ENCODE results near the gene PCID2. TPM values are rescaled to one million over a fixed set of nuclear protein-coding genes. Genes with fewer than 3 reads are reported as not detected.

The PCID2 gene
- polyA plus RNA-seq, 3 donors = 57.0 to 63.3 (median 60.5) TPM

GRCh38 chr13:113220141-113220598, 11.7 kb upstream of the PCID2 start:
- no peak for DNase-seq (ENCODE audit: low read depth in 3 of 3, low spot score in 2 of 3)

GRCh38 chr13:113219256-113219940, 10.9 kb upstream of the PCID2 start:
- DNase-seq (ENCODE audit: low read depth in 3 of 3, low spot score in 2 of 3) = no peak

- DNase-seq (ENCODE audit: low read depth in 3 of 3, low spot score in 2 of 3) = no peak
Observed at GRCh38 chr13:113218586-113218985, 10.1 kb upstream of the PCID2 start.

DNA sequence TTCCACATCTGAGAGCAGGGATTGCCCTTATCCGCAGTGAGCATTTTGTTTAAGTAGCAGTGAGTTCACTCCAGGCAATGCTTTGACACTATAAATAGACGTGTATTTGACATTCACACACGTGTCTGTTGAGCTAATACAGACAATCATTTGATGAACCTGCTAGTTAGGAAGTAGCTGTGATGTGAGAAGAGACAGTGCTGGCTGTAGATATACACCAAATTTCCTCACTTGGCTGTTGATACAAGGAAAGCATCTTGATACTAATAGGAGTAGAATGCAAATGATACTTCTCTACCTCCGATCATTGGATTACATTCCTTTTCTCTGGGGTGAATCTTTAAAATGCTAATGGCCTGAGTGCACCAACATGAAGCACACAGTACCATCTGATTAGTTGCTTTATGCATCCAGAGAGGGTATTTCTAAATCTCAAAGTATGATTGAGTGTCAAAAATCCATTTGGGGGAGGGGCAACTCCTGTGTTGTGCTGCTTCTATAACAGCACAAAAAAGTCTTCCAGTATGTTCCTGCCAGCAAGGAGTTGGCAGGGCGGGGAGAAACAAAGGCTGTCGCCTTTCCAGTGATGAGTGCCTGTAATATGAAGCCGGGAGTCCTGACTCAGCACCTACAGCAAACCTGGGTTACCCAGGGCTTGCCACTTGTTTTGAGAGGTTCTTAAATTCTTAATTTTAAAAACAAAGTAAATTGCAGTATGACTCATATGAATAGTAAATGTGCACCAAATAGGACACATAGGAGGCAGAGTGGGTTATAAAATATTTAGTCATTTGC, 8.0 kb upstream of the PCID2 start:
- peak in 1 of 3 donors; percentile 13 for DNase-seq (ENCODE audit: low read depth in 3 of 3, low spot score in 2 of 3)

DNA sequence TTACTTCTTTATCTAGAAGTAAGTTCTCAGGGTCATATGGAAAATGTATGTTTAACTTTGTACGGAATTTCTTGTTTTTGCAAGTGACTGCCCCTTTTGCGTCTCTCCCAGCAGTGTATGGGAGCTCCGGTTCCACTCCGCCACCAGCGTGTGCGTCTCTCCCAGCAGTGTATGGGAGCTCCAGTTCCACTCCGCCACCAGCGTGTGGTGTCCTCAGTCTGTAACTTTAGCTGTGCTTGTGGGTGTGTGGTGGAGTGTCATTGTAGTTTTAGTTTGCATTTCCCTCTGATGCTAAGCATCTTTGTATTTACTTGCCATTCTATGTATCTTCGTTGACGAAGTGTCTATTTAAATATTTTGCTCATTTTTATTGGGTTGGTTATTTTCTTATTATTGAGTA, 3.3 kb upstream of the PCID2 start:
- DNase-seq (ENCODE audit: low read depth in 3 of 3, low spot score in 2 of 3) = no peak

GRCh38 chr13:113210833-113211232, 2.4 kb upstream of the PCID2 start:
- DNase-seq (ENCODE audit: low read depth in 3 of 3, low spot score in 2 of 3) = no peak

DNA sequence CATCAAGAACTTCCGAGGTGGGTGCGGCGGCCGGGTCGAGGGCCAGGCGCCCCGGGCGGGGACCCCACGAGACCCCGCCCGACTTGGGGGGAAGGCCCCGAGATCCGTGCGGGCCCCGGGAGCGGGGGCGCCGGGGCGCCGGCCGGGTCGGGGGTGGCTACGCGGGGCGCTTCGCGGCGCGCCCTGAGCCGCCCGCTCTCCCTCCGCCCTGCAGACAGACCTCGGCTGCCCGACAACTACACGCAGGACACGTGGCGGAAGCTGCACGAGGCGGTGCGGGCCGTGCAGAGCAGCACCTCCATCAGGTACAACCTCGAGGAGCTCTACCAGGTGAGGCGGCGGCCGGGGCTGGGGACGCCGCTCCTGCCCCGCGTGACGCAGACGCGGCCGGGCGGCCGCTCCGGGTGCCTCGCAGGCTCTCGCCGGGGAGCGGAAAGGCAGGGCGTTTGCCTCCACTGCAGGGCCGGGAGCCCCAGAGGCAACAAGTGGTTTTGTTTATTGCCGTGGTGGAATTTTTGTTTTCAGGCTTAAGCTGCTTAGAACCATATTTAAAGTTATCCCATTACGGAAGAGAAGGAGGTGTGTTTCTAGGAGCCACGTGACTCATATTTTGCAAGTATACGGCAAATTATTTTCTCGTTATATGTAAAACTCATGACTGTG, 1.4 kb upstream of the PCID2 start:
- DNase-seq (ENCODE audit: low read depth in 3 of 3, low spot score in 2 of 3) = peak in 1 of 3 donors; percentile 18

DNA sequence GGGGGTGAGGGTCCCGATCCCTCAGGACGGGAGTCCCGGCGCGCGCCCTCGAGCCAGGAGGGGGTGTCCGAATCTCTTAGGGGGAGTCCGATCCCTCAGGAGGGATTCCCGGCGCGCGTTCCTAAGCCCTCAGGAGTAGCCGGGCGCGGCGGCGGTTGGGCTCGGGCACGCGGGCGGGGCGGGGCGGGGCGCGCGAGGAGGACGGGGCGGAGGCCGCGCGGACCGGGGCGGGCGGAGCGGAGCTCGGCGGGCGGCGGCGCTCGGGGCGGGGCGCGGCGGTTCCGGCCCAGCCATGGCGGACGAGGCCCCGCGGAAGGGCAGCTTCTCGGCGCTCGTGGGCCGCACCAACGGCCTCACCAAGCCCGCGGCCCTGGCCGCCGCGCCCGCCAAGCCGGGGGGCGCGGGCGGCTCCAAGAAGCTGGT, 878 bp upstream of the PCID2 start, which contains the start of gene CUL4A:
Gene CUL4A (plus strand): TSS at position 278 of the 423 bp plus-strand sequence. CDS start 15 bp downstream, at position 293.
- peak in 1 of 3 donors; percentile 61 for DNase-seq (ENCODE audit: low read depth in 3 of 3, low spot score in 2 of 3)

DNA sequence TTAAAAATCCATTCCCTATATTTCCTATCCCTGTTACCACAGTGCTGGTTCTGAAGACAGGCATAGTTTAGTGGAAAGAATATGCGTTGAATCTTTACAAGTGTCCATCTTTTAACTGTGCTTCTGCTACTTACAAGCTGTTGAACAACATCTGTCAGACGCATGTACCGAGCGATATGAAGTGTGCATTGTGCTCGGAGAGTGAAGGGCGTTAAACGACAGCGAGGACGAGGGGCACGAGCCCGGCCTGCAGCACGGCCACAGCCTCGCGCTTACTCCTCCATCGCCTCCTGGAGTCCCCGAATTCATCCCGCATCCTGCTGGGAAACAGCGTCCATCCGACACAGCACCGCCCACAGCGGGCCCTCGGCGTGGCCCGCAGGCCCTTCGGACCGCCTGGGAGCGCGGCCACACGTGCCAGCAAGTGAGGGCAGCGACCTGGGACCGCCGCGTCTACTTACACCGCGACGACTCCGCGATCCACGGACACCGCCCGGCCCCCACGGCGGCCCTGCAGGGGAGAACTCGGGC, 514 bp downstream of the PCID2 start:
- peak in 1 of 3 donors; percentile 13 for DNase-seq (ENCODE audit: low read depth in 3 of 3, low spot score in 2 of 3)

DNA sequence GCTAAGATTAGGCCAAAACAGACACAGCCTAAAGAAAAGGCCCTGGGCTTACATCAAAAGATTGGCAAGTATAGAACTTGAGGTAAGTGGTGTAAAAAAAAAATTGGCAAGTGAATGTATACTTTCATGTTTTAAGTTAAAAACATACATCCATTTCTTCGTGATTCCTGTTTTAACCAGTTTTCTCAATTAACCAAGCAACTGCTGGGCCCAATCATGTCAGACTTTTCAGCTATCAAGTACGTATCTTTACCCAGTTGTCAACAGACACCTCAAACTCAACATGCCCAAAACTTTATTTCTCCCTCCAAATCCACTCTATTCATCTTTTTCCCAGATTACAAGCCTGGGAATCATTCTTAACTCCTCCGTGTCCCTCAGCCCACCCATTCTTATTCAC, 1.0 kb downstream of the PCID2 start:
- DNase-seq (ENCODE audit: low read depth in 3 of 3, low spot score in 2 of 3) = no peak

GRCh38 chr13:113205428-113205931, 3.0 kb downstream of the PCID2 start:
- DNase-seq (ENCODE audit: low read depth in 3 of 3, low spot score in 2 of 3) = no peak

- DNase-seq (ENCODE audit: low read depth in 3 of 3, low spot score in 2 of 3) = no peak
Observed at GRCh38 chr13:113204378-113204734, 4.1 kb downstream of the PCID2 start.

DNA sequence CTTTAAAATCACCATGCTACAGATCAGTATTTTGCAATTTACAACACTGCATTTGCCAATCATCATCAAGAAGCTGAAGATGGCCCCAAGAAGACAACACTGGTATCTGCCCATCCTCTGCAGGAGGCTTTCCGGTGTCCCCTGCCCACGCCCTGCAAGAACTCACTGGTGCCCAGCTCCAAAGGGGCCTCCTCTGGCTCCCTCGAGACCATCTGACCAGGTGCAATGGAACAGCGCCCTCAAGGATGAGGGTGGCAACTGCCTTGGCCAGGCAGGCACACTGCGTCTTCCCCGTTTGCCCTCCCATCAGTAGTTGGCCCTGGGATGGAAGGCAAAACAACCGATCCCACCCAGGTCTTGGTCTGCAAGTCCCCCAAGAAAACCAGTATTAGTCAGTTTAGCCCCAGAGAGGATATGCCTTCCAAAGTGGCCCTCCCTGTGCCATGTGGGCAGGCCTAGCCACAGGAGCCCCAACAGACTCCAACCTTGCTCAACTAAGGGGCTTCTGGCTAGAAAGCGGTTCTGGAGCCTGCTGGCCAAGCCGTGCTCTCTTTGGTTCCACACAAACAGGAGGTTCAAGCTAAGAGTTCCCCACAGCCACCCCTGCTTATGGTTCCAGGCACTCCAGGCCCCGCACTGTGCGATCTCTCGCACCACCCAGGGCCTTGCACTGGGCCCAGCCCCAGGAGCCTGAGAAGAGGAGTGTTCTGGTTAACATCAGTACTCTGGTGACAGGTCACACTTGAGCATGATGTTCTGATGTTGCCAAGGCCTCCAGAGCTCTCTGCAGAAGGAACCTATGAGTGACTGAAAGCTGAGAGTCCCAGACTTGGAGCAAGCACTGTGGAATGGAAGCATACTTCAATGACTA, 4.7 kb downstream of the PCID2 start:
- no peak for DNase-seq (ENCODE audit: low read depth in 3 of 3, low spot score in 2 of 3)

DNA sequence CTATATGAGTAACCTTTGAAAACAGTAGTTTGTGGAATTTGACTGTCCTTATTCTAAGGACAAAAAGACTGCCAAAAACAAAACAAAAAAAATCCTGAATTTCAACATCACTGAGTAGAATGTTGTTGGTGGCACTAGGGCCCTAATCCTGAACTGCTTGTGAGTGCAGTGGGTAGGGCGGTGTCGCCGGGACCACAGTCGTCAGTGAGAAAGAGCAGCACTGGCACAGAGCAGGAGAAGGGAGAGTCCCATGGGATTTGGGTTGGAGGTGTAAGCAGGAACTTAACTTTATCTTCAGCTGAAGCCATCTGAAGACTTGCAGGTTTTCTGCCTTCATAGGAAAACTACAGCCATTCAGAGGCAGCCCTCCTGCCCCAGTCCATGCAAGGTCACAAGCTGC, 5.6 kb downstream of the PCID2 start:
- DNase-seq (ENCODE audit: low read depth in 3 of 3, low spot score in 2 of 3) = no peak

DNA sequence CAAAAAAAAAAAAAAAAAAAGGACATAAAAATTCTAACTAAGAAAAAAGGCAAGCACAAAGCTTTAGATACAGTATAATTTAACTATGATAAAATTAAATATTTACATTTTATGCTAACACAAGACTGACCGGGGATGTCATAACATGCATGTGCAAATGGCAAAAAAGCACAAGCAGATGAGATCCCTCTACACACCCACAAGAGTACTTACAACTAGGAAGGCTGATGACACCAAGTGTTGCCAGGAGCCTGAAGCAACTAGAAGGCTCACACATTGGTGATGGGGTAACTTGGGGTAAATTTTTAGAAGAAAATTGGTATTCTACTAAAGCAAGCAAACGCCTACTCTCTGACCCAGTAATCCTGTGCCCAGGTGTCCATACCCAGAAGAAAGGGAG, 6.7 kb downstream of the PCID2 start:
- no peak for DNase-seq (ENCODE audit: low read depth in 3 of 3, low spot score in 2 of 3)

DNA sequence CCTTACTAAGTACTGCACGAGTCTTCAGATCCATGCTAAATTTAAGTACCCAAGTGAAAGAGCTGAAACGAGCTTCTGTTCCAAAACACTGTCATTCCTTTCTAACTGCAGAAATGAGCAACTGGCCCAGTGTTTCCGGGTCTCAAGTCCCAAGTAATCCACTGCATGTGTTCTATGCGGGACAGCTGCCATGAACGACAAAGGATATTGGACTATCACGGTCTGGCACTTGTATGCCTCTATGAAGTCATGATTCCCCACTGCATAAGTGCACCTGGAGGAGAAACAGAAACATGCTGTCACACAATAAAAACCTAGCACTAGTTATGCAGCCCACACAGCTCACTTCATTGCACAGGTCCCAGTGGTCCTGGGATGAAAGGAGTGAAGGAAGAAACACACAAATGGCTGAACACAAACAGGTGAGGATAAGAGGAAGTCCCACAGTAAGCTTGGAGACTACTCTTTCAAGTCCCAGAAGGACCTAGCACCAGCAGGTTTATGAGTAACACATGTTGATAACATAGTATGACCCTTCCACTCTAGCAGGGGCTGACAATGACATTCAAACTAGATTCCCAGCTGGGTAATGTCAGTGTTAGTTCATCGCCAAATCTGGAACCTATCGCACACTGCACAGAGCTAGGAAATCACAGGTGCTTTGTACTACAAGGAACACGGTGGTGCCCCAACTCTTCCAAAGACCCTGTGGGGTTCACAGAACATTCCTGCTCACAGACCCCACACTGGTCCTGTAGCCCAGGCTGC, 11.3 kb downstream of the PCID2 start:
- no peak for DNase-seq (ENCODE audit: low read depth in 3 of 3, low spot score in 2 of 3)

DNA sequence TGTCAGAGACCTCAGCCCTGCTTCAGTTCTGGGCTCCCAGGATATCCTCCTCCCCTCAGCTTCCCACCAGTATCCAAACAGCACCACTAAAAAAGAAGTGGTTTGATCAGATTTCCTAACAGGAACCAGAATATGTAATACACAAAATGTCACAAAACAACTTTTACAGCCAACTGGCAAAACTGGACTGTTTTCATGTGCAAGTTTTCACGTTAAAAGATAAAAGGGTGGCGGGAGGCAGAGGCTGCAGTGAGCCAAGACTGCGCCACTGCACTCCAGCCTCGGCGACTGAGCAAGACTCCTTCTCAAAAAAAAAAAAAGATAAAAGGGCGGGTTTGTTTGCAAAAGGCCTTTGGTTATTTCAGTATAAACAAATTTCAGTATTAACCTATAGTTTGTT, 13.1 kb downstream of the PCID2 start:
- DNase-seq (ENCODE audit: low read depth in 3 of 3, low spot score in 2 of 3) = no peak

GRCh38 chr13:113192902-113193301, 15.6 kb downstream of the PCID2 start:
- DNase-seq (ENCODE audit: low read depth in 3 of 3, low spot score in 2 of 3) = no peak

DNA sequence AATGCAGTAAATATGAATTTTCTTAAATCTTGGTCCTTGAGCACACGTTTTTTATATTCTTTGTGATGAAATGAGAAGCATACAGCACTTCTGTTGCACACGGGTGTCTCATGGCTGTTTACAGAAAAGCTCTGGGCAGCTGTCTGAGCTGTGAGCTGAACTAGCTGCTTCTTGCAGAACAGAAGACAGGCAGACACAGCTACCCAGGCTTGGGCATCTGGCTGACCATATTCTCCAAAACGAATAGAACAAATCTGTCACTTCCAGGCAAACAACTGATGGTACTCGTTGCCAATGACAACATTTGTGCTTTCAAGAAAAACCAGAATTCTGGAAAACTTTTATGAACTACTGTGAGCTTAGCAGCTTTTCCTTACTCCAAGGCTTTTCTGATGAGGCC, 16.2 kb downstream of the PCID2 start:
- no peak for DNase-seq (ENCODE audit: low read depth in 3 of 3, low spot score in 2 of 3)

Data from right renal cortex interstitium (tissue), 3 donors.